Peyer's patch (tissue), 4 donors: ENCODE data around the gene AGTPBP1.

ENCODE experiments used
- CTCF ChIP-seq, 6 experiments: fragments of 450-650 bp in 4 of 6; fragments of 200-600 bp in 2 of 6; sonication (generic) in 1 of 6; IDR thresholded peaks; one replicate each; pipeline ENCODE4 v1.5.1; 2017 to 2019; ENCODE audit warnings: antibody characterized with exemption in 6 of 6, mild to moderate bottlenecking in 3 of 6, moderate library complexity in 1 of 6
- POLR2A ChIP-seq, 2 donors: fragments of 450-650 bp; IDR thresholded peaks; one replicate each; pipeline ENCODE4 v1.5.1; 2017; ENCODE audit warnings: antibody characterized with exemption in 2 of 2, mild to moderate bottlenecking in 2 of 2, moderate library complexity in 2 of 2

GRCh38 chr9:85703398-85703797 is 38.4 kb downstream of the AGTPBP1 start:
- no peak for TF ChIP-seq CTCF (IDR thresholded peaks at IDR 0.05)
- TF ChIP-seq POLR2A (IDR thresholded peaks at IDR 0.05), result no peak
